Common myeloid progenitor, CD34-positive (primary cell): Measurements from ENCODE around the gene PAK1.
A peak's percentile ranks its signal among the peaks of the same experiment; 100 is the strongest.

ENCODE experiments used
- CTCF ChIA-PET: fragments of 350-600 bp; sonication (Branson Sonifier 250); formaldehyde crosslinking; loops from one replicate; lab custom pipeline; 2021; ENCODE audit warnings: antibody characterized with exemption; lab: Charles Lee
- POLR2A ChIA-PET: fragments of 350-600 bp; sonication (Branson Sonifier 250); formaldehyde crosslinking; loops from one replicate; lab custom pipeline; 2021; ENCODE audit warnings: antibody characterized with exemption; lab: Charles Lee
- DNase-seq, 3 donors: peaks; one replicate each; pipeline versions ENCODE4 v3.0.0 to v3.0.0-alpha.2; 2013
- H3K27ac ChIP-seq, 2 experiments: 1 replicate in 1 of 2; 2 replicates in 1 of 2; pipeline ENCODE4 v1.7.0; 2013; ENCODE audit warnings: inconsistent platforms in 2 of 2, low read length in 2 of 2, mild to moderate bottlenecking in 2 of 2, low read depth in 1 of 2, moderate library complexity in 1 of 2; ENCODE audit not compliant: severe bottlenecking in 2 of 2, insufficient read depth in 1 of 2, poor library complexity in 1 of 2
- H3K27me3 ChIP-seq, 5 experiments: replicated peaks in 2 of 5; 1 replicate in 3 of 5; 2 replicates in 2 of 5; pipeline versions ENCODE4 v1.6.1 to v1.7.0; 2013; ENCODE audit warnings: low read length in 4 of 5, mild to moderate bottlenecking in 2 of 5, moderate library complexity in 2 of 5, inconsistent platforms in 1 of 5; ENCODE audit not compliant: insufficient read depth in 5 of 5, control insufficient read depth in 4 of 5
- H3K36me3 ChIP-seq, 4 experiments: 1 replicate in 2 of 4; 2 replicates in 2 of 4; pipeline versions ENCODE4 v1.6.1 to v1.7.0; 2013; ENCODE audit warnings: low read length in 3 of 4, control low read depth in 1 of 4, mild to moderate bottlenecking in 1 of 4; ENCODE audit not compliant: control insufficient read depth in 4 of 4, insufficient read depth in 4 of 4
- H3K4me1 ChIP-seq, 4 experiments: 1 replicate in 3 of 4; 2 replicates in 1 of 4; pipeline versions ENCODE4 v1.6.1 to v1.7.1; 2013; ENCODE audit warnings: low read length in 3 of 4, mild to moderate bottlenecking in 3 of 4, control low read depth in 1 of 4, inconsistent platforms in 1 of 4, moderate library complexity in 1 of 4; ENCODE audit not compliant: control insufficient read depth in 4 of 4, insufficient read depth in 4 of 4; ENCODE audit errors: control extremely low read depth in 1 of 4
- H3K4me3 ChIP-seq, 7 experiments: 1 replicate in 4 of 7; 2 replicates in 3 of 7; pipeline versions ENCODE4 v1.5.1 to v1.7.0; 2013; ENCODE audit warnings: mild to moderate bottlenecking in 7 of 7, low read length in 6 of 7, moderate library complexity in 6 of 7, inconsistent platforms in 2 of 7, low read depth in 2 of 7, control low read depth in 1 of 7; ENCODE audit not compliant: insufficient read depth in 4 of 7, control insufficient read depth in 1 of 7; ENCODE audit errors: extremely low read depth in 1 of 7
- H3K9me3 ChIP-seq, 5 experiments: 1 replicate in 4 of 5; 2 replicates in 1 of 5; pipeline versions ENCODE4 v1.6.1 to v1.7.1; 2013; ENCODE audit warnings: low read length in 4 of 5, mild to moderate bottlenecking in 2 of 5, inconsistent platforms in 1 of 5, low read depth in 1 of 5, moderate library complexity in 1 of 5; ENCODE audit not compliant: control insufficient read depth in 4 of 5, insufficient read depth in 2 of 5; ENCODE audit errors: control extremely low read depth in 1 of 5
- WGBS: methylation state at CpG from one replicate; pipeline ENCODE4 v1.1.5; 2013; ENCODE audit not compliant: insufficient coverage; 5-methylcytosine and 5-hydroxymethylcytosine counted together

The PAK1 gene

DNA sequence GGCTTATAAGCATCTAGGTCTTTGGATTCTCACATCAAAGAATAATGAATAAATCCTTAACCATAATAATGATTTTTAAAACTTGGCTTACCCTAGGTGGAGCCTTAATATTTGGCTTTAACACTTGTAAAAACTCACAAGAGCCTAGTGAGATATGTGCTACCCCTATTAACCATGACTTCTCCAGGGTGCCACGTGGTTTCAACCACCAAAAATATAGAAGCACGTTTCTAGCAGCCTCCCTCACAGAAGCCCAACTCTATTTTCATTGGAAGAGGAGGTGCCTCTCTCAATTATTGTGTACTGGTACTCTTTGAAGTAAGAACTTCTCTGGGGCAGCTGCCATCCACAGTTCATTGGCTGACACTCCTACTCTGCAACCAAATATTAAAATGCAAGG is 125.9 kb downstream of the PAK1 start:
- Histone ChIP-seq H3K27ac (no peak overlapping the region), H3K36me3 (peaks cover 4 to 28% (median 11%) of the 10 kb centered on the region in 4 experiments), H3K4me3 (no peak overlapping the region), H3K4me1 (no peaks in the 10 kb centered on the region), H3K9me3 (no peaks in the 10 kb centered on the region), H3K27me3 (no peaks in the 10 kb centered on the region)
- ChIA-PET POLR2A (no interaction called here), CTCF (no interaction called here)
- no peak for DNase-seq
- WGBS = 100% methylated on average over 2 of the region's 2 CpGs

DNA sequence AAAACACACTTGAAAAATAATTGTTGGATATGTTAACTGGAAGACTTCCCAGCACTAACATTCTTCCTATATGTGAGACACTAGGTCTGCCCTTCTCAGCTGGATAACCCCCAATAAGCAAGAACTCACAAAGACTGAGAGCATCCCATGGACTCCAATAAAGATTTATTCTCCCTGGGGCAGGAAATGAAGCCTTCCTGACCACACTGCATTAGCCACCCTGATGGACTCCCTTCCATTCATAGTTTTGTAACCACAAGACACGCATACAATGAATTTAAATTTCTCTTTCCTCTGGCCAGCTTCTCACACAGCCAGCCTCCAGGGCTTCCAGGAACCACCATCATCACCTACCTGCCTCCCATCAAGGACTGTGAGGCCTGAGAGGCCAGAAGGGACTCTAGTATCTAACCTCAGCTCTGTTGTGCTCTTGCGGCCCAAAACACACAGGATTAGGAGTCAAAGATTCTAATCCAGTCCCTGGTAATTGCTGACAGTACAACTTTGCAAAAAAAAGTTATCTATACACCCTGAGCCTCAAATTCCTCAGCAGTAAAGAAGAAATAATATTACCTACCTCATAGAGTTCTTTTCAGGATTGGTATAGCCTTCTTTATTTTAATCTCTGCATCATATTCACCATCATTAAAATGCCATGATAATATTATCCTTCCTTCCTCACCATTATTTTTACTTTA is 126.8 kb downstream of the PAK1 start:
- 100% methylated on average over 2 of the region's 2 CpGs for WGBS
- no peak overlapping the region for H3K27ac ChIP-seq
- H3K4me1 ChIP-seq = no peaks in the 10 kb centered on the region

DNA sequence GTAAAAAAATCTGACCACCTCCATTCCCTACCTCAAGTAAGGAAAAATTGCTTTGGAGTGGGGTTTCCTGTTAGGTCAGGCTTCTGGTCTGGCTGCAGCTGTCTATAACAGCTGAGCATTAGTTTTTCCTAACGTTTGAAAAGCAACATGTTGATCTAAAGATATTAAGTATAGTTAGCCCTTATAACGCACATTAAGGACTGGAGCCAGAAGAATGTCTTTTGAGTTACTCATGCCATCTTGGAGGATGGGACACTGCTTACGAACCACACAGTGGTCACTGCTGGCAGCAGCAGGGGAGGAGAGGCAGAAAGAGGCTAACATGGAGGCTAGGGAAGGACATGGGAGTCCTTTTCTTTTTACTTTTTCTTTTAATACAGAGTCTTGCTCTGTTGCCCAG is 128.3 kb downstream of the PAK1 start:
- Histone ChIP-seq H3K4me1 (no peaks in the 10 kb centered on the region), H3K4me3 (no peak overlapping the region), H3K27ac (no peak overlapping the region), H3K27me3 (no peaks in the 10 kb centered on the region), H3K36me3 (peaks cover 5 to 37% (median 16%) of the 10 kb centered on the region in 4 experiments), H3K9me3 (no peaks in the 10 kb centered on the region)
- ChIA-PET CTCF (no interaction called here), POLR2A (no interaction called here)
- no peak for DNase-seq
- WGBS = 93% methylated on average over 3 of the region's 3 CpGs

More for the DNA sequence above, 126.8 kb downstream of the PAK1 start:
- POLR2A ChIA-PET = no interaction called here
- H3K27me3 ChIP-seq = no peaks in the 10 kb centered on the region
- no peak overlapping the region for H3K4me3 ChIP-seq
- peaks cover 4 to 26% (median 13%) of the 10 kb centered on the region in 4 experiments for H3K36me3 ChIP-seq
- CTCF ChIA-PET = no interaction called here
- DNase-seq = no peak
- H3K9me3 ChIP-seq = no peaks in the 10 kb centered on the region

DNA sequence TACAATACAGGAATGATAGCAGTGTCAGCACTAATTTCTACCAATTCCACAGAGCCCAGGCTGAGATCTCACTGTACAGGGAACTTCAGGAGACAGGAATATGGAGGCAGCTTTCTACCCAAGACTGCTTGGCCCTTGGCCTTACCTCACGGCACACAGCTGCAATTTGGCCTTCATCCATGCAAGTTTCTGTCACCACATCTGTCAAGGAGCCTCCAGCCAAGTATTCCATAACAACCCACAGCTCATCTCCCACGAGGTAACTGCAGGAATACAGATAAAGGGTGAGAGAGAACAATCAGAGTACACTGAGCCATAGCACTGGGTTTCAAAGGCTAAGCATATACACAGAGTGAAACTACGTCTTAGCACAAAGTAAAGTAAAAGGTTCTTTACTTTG is 133.4 kb downstream of the PAK1 start:
- Histone ChIP-seq H3K9me3 (no peaks in the 10 kb centered on the region), H3K4me1 (no peaks in the 10 kb centered on the region), H3K4me3 (no peak overlapping the region), H3K27me3 (no peaks in the 10 kb centered on the region), H3K36me3 (peaks cover 16 to 47% (median 28%) of the 10 kb centered on the region in 4 experiments), H3K27ac (no peak overlapping the region)
- no peak for DNase-seq
- POLR2A ChIA-PET = no interaction called here
- CTCF ChIA-PET = no interaction called here
- WGBS = 96% methylated on average over 3 of the region's 3 CpGs

DNA sequence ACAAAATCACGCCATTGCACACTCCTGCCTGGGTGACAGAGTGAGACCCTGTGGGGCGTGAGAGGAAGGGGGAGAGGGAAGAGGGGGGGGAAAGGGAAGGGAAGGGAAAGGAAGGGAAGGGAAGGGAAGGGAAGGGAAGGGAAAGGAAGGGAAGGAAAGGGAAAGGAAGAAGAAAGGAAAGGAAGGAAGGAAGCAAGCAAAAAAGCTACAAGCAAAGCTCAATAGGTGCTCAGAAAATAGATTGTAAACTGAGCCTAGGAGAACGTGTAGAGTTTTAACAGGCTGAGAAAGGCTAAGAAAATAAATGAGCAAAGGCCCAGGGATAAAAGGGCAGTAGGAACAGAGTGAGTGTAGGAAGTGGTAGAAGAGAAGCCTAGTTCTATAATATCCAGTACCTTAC is 141.6 kb downstream of the PAK1 start:
- H3K27ac ChIP-seq = no peak overlapping the region
- ChIA-PET POLR2A (no interaction called here), CTCF (interaction anchor here (0.6 to 1.0 kb wide), 2 partner anchors 218 to 241 kb away, joined by 3 read pairs; no protein-coding TSS in a partner anchor)
- WGBS = 100% methylated on average over 1 of the region's 3 CpGs
- peak in 2 of 3 donors; percentile 10 to 45 for DNase-seq
- peaks cover 6 to 44% (median 23%) of the 10 kb centered on the region in 4 experiments for H3K36me3 ChIP-seq
- H3K9me3 ChIP-seq = no peaks in the 10 kb centered on the region
- no peaks in the 10 kb centered on the region for H3K27me3 ChIP-seq
- no peaks in the 10 kb centered on the region for H3K4me1 ChIP-seq
- no peak overlapping the region for H3K4me3 ChIP-seq

DNA sequence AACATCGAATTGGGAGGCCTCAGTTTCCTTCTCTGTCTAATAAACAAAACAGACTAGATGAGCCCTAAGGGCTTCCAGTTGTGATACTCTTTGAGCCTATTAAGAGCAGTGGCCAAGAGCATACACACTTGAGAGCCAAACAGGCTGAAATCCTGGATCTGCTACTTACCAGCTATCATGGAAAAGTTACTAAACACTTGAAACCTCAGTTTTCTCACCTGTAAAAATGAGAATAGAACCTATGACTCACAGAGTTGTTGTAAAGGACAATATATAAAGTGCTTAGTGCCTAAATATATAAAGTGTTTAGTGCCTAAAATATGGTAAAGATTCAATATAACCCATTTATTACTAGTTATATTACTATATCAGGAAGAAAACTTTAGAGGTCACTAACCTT is 148.7 kb downstream of the PAK1 start:
- CTCF ChIA-PET = no interaction called here
- Histone ChIP-seq H3K27me3 (no peaks in the 10 kb centered on the region), H3K27ac (no peak overlapping the region), H3K4me3 (no peak overlapping the region), H3K36me3 (peaks cover 6 to 24% (median 15%) of the 10 kb centered on the region in 4 experiments), H3K4me1 (no peaks in the 10 kb centered on the region), H3K9me3 (no peaks in the 10 kb centered on the region)
- POLR2A ChIA-PET = no interaction called here
- no peak for DNase-seq
- WGBS = 100% methylated on average over 1 of the region's 1 CpG

DNA sequence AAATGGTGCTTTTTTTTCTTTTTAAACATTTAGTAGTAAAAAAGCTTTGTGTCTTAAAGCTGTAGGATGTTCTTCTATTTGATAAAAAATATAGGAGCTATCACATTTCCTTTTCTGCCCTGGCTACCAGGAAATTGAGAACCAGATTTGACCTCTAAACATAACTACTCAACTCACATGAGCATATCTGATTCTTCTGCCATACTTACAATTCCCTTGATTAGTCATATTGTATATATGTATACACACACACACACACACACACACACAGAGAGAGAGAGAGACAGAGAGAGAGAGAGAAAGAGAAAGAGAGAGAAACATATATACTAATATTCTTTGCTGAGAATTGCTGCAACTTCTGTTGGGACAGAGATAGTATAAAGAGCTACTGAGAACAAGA is 149.4 kb downstream of the PAK1 start:
- no peak overlapping the region for H3K27ac ChIP-seq
- H3K4me1 ChIP-seq = no peaks in the 10 kb centered on the region
- DNase-seq = no peak

More for the DNA sequence above, 149.4 kb downstream of the PAK1 start:
- Histone ChIP-seq H3K9me3 (no peaks in the 10 kb centered on the region), H3K27me3 (no peaks in the 10 kb centered on the region), H3K4me3 (no peak overlapping the region), H3K36me3 (peaks cover 6 to 24% (median 15%) of the 10 kb centered on the region in 4 experiments)
- POLR2A ChIA-PET = no interaction called here
- CTCF ChIA-PET = no interaction called here
